GM19351 (cell line): ENCODE results near the gene TPSB2.
"Not testable (repeated sequence)": the region's sequence is repeated elsewhere in the genome, so short reads cannot be mapped to it uniquely, and the experiment has no call there.

Experiments used
- ATAC-seq: cut with Tn5 transposase; IDR thresholded peaks from one replicate; pipeline ENCODE4 v1.9.1; 2021; ENCODE audit warnings: mild to moderate bottlenecking, moderate library complexity; ENCODE audit not compliant: unreplicated experiment

TPSB2 gene

DNA sequence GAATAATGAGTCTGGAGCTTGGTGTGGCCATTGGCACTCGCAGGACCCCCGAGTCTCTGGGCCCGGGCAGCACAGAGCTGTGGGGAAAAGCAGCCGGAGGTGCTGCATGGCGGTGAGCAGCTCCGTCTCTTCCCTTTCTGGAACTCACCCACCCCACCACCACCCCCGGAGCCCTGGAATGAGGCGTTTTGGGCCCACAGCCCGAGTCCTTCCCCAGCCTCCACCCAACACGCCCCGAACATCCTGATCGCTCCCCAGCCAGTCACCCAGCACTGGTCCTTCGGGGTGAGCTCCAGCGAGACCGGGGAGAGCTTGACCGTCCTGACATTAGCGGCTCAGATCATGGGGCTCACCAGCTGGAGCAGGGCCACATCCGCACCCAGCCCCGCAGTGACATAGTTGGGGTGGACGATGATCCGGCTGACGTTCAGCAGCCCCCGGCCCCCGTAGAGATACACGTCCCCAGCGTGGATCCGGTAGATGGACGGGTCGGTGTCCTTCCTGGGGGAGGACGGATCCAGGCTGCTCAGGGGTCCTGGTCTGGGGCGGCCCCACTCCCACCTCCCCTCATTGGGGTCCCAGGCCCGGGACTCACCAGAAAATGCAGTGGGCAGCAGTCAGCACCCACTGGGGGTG lies 32.3 kb upstream of the TPSB2 start:
- no peak for ATAC-seq

DNA sequence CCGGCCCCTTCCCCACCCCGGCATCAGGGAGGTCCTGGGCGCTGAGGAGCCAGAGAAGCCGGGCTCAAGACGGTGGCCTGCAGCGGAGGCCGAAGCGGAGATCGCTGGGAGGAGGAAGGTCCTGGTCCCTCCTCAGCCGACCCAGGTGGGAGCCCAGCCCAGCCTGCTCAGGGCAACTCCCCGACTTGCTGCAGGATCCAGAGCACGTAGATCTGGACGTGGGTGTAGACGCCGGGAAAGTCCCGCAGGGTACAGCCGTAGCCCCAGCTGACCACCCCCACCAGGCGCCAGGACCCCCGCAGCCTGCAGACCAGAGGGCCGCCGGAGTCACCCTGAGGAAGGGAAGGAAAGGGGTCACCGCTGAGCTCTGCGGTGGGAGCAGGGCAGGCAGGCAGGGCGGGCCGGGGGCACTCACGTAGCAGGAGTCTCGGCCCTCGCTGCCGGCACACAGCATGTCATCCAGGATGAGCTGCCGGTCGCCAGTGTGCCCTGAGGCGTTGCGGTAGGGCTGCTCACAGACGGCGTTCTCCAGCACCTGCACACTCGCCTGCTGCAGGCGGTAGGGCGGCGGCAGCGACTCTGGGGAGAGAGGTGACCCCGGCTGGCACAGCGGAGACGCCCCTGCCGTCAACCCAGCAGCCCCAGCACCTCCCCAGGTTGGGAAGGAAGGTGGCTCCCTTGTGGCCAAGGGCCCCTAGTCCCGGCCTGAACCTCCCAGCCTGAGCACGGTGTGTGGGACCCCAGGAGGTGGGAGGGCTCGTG lies 31.3 kb upstream of the TPSB2 start:
- ATAC-seq = no peak

DNA sequence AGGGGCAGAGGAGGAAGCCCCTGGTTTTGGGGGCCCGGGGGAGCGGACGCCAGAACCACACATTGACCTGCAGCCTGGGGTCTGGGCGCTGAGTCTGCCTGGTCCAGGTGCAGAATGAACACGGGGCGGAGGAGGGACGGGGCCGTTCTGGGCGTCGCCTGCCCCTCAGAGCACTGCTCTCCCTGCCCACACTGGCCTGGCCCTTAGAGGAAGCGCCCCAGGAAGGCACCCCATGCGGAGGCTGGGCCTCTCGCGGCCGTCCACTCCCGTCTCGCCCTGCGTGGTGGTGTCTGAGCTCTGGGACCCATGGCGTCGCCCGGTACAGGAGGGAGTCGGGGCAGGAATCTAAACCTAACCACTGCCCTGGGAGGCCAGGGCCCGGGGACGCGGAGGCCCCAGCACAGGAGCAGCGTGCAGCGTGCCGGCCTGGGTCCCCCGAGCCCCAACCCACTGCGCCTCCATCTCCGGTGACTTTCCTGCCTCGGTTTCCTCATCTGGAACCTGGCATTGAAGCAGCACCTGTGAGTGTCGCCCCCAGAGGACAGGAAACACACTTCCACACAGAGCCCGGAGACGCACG lies 30.2 kb upstream of the TPSB2 start:
- ATAC-seq = no peak

DNA sequence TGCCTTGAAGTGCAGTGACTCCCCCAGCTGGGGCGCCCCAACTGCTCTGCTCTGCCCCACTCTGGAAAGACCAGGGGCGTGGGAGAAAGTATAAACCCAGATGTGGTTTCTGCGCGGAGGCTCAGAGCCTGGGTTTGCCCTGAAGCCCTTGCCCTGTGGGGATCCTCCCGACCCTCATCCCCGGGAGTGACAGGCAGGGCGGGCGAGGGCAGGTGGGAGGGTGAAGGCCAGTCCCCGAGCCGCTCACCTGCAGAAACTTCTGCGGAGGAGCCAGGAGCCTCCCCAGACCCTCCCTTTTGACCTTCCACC lies 29.7 kb upstream of the TPSB2 start:
- no peak for ATAC-seq

DNA sequence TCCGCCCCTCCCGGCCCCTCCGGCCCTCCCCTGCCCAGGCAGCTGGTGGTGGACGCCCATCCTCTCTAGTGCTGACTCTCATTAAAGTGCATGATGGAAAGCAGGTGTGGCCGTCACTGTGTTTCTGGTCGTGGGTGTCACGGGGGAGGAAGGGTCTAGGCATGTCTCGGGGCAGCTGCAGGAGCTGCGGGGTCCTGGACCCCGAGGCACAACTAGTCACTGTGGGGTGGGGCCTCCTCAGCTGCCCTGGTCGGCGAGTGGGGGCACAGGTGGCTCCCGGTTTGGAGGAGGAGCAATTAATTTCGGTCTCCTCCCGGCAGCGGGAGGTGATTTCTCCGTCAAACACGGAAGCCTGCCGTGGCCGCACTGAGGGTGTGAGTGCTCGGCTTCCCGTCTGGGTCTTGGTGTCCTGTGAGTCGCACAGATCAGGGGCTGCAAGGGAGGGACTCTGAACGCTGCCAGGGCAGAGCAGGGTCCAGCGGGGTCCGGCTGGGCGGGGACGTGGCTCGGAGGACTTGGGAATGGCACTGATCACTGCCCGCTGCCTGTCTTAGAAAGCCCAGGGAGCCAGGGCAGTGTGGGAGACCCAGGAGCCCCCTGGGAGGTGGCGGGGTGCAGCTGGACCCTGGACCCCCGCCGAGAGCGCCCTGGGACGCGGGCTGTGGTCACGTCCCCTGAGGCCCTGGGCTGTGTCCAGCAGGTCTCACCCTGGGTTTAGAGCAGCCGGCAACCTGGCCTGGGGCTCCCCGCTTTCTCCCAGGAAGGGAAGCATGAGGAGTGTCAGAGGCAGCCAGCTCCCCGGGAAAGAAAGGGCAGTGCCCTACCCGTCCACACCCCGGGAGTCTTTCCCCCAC lies 29.1 kb upstream of the TPSB2 start:
- no peak for ATAC-seq

DNA sequence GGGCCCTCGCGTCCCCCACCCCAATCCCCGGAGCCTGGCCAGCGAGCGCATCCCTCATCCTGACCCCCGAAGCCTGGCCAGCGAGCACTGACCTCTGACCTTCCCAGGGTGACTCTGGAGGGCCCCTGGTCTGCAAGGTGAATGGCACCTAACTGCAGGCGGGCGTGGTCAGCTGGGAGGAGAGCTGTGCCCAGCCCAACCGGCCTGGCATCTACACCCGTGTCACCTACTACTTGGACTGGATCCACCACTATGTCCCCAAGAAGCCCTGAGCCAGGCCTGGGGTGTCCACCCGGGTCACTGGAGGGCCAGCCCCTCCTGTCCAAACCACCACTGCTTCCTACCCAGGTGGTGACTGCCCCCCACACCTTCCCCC lies 28.2 kb upstream of the TPSB2 start:
- no peak for ATAC-seq

DNA sequence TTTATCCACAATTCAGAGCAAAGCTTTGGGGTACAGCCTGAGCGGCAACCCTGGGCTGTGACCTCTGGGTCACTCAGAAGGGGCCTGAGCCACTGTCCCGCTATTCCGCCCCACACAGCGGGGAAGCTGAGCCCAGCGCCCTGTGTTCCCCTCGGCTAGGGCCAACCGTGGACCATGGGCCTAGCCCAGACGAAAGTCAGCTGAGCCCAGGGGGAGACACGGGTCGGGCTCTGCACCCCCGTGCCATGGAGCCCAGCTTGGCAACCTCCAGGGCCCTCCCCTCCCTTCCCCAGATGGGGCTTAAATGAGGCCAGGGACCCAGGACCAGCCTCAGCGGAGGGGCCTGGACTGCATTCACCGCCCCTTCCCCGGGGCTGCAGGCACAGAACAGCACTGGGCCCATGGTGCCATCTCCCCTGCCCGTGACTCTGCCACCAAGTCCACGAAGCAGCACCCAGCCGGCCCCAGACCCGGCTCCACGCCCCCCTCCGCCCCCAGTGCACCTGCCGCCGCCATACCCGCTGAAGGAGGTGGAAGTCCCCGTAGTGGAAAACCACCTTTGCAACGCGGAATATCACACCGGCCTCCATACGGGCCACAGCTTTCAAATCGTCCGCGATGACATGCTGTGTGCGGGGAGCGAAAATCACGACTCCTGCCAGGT lies 27.7 kb upstream of the TPSB2 start:
- no peak for ATAC-seq

DNA sequence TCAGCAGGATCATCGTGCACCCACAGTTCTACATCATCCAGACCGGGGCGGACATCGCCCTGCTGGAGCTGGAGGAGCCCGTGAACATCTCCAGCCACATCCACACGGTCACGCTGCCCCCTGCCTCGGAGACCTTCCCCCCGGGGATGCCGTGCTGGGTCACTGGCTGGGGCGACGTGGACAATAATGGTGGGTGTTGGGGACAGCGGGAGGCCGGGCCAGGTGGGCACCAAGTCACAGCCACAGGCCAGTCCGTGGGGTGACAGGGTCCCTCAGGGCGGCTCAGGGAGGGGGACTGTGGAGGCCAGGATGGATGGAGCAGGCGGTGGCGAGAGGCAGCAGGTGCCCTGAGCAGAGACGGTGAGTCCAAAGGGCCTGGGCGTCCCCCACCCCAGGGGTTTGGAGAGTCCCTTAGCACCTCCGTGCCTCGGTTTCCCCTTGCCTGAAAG lies 26.9 kb upstream of the TPSB2 start:
- no peak for ATAC-seq

DNA sequence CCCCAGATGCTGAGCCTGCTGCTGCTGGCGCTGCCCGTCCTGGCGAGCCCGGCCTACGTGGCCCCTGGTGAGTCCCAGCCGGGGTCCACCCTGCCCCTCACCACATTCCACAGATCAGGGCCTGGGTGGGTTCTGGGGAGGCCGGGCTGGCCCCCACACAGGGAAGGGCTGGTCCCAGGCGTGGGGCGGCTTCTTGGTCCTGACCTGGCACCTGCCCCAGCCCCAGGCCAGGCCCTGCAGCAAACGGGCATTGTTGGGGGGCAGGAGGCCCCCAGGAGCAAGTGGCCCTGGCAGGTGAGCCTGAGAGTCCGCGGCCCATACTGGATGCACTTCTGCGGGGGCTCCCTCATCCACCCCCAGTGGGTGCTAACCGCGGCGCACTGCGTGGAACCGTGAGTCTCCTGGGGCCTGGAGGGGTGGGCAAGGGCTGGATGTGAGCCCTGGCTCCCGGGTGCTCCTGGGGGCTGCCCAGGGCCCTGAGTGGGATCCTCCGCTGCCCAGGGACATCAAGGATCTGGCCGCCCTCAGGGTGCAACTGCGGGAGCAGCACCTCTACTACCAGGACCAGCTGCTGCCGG lies 26.4 kb upstream of the TPSB2 start:
- ATAC-seq = not testable (repeated sequence)

DNA sequence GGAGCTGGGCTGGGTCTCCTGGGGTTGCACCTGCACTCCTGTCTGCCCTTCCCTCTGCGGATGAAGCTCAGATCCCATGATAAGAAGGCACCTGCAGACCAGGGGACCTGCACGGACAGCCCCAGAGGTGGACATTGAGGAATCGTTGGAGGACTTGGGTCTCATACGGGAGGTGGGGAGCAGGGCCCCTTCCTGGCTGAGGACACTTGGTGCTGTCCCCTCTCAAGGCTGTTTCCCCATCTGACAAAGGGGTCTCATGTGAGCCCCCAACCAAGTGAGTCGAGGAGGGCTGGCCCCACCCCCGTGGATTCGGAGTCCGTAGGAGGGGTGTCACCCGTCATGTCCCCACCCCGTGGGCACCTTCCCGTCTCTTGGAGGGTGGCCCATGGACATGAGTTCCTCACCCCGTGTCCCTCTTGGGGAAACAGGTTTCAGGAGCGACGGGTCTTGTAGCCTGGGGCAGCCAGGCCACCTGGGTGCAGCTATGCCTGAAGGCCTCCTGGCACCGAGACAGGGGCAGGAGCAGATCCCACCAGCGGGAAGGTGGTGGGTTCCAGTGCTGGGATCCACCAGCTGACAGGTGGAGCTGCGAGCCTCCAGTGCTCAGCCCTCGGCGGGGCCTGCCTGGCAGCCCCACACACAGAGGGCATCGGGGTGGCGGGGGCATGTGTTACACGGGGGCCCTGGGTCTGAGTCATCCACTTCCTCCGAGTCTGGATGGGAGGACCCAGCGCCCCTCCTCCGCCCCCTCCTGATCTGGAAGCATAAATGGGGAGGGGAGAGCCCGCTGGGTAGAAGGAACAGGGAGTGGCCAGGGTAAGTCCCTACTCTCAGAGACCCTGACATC lies 25.5 kb upstream of the TPSB2 start, which contains the start of gene TPSD1:
Gene TPSD1 (plus strand): TSS at position 794 of the 847 bp plus-strand sequence. CDS start 212 bp downstream, outside the sequence.
- ATAC-seq = not testable (repeated sequence)

DNA sequence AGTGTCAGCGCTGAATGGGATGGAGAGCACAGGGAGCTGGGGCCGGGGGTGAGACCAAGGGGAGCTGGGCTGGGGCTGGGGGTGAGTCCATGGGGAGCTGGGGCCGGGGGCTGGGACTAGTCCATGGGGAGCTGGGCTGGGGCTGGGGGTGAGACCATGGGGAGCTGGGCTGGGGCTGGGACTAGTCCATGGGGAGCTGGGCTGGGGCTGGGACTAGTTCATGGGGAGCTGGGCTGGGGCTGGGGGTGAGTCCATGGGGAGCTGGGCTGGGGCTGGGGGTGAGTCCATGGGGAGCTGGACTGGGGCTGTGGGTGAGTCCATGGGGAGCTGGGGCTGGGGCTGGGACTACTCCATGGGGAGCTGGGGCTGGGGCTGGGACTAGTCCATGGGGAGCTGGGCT lies 24.8 kb upstream of the TPSB2 start:
- ATAC-seq = not testable (repeated sequence)

DNA sequence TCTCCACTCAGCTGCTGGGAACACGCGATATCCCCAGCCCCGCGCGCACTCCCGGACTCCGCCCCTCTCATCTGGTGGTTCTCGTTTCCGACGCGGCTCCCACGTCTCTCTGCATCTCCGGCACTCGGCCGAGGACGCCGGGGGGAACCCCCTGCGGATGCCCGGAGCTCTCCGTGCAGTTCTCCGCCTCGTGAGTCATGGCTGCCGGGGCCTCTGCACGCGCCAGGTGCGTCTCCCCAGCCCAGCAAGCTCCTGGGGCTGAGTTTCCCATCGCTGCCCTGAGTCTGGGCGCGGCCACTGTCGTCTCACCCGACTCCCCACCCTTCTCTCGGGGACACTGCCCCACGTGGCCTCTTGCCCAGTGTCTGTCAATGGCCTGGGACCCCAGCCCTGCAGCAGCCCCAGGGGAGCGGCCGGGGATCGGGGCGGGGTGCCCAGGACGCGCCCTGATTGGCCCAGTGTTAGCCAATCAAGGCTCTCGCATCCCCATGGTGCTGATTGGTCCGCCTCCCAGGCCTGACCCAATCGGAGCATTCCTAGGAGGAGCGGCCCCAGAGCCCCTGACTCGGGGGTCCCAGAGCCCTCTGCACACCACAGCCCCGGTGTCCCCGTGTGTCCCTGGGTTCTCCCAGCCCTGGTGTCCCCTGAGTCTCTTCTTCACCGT lies 23.8 kb upstream of the TPSB2 start:
- not testable (repeated sequence) for ATAC-seq

DNA sequence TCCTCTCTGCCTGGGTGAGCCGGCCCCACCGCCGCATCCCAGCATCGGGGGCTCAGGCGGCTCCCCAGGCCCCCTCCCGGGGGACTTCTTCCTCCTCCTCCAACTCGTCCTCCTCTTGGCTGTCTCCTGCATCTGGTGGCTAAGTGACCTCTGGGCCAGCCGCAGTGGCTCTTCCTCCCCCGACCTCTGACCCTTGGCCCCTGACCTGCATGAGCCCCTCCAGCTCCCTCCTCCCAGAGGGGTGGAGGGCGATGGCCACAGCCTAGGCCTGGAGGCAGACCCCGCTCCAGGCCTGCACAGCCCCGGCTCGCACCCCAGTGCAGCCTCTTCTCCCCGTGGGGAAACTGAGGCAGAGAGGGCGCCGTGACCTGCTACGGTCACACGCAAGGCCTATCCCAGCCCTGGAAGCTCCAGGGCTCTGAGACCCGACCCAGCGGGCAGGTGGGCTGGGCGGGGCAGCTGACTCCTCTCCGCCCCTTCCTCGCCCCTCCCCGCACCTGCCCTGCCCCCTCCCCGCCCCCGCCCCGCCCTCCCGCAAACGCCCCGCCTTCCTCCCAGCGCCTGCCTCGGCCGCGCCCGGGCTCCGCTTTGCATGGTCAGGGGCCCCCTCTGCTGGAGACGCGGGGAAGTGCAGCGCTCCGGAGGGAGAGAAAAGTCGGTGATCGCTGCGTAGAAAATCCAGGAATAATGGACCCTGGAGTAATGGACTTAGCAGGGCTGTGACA lies 19.2 kb upstream of the TPSB2 start:
- ATAC-seq = not testable (repeated sequence)

DNA sequence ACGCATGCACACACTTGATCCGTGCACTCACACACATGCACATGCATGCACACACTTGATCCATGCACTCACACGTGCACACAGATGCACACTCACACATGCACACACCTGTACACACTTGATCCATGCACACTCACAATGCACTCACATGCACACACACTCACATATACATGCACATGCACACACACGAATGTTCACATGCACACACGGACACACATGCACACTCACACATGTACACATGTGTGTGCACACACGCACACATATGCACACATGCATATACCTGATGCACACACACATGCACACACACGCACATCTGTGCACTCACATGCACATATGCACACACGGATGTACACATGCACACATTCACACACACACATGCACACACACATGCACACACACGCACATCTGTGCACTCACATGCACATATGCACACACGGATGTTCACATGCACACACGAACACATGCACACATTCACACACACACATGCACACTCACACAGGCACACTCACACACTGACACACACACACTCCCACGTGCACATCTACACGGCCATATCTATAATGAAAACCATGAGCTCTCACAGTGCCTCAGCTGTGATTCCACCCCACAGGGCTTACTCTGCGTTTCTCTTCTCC lies 18.0 kb upstream of the TPSB2 start:
- not testable (repeated sequence) for ATAC-seq

DNA sequence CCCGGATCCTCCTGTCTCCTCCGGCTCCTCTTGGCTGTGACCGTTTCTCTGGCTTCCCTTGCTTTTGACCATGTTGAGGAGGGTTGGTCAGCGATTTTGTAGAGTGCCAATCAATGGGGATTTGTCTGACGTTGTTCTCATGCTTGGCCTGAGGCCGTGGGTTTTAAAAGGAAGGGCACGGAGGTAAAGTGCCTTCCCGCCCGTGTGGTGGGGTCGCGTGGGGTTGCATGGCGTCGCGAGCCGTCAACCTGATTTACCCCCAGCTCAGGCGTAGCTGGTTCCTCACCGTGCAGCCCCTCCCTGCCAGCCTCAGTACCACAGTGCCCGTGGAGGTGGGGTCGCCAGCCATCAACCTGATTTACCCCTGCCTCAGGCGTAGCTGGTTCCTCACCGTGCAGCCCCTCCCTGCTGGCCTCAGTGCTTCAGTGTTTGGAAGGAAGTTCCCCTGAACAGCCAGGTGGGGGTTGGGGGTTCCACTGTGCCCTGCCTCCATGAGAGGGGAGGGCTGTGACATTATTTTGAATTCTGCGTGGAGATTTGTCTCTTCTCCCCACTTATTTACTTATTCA lies 15.6 kb upstream of the TPSB2 start:
- no peak for ATAC-seq

DNA sequence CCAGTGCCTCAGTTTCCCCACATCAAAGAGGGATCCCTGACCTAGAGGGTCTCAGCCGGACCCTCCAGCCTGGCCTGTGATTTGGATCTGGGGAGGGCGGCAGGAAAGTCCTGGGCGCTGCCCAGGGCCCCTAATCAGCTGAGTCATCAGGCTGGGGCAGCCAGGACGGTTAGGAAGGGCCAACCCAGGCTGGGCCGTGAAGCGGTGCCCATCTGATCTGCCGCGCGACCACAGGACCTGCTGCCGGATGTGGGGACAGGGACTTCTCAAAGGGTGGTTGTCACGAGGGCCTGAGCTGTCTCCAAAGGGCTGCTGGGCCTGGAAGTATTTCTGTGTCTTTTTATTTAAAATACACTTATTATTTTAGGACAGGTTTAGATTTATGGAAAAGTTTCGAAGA lies 14.9 kb upstream of the TPSB2 start:
- no peak for ATAC-seq
